ENCODE data around the gene FBRSL1. TPM values are rescaled to one million over a fixed set of nuclear protein-coding genes. Genes with fewer than 3 reads are reported as not detected.

The FBRSL1 gene
- total RNA-seq, 1 donor from 2014 or later = 43.8 TPM

- FAIRE-seq (no peak), DNase-seq (ENCODE audit: low read depth) (no peak)
- no peaks in the 10 kb centered on the region for H3K9me3 ChIP-seq (ENCODE audit: insufficient read depth, low read depth, low read length)
- H3K36me3 Mint-ChIP-seq (ENCODE audit: low read depth, unreplicated experiment) = no peaks in the 10 kb centered on the region
- H3K27ac Mint-ChIP-seq (ENCODE audit: unreplicated experiment) = no peak overlapping the region
- H3K27me3 ChIP-seq (ENCODE audit: insufficient read depth, low read length) = no peaks in the 10 kb centered on the region
- no peak overlapping the region for H3K27ac ChIP-seq (ENCODE audit: low read depth, low read length)
- H3K9ac ChIP-seq (ENCODE audit: low read length) = no peak overlapping the region
- TF ChIP-seq EZH2 (IDR thresholded peaks at IDR 0.05; ENCODE audit: insufficient read depth, low read length) = no peak
- no peak for TF ChIP-seq CTCF (IDR thresholded peaks at IDR 0.05; ENCODE audit: insufficient read depth, low read depth, low read length)
- H4K20me1 ChIP-seq (ENCODE audit: insufficient read depth, low read length) = peaks cover 98% of the 10 kb centered on the region
- H3K4me3 ChIP-seq (ENCODE audit: insufficient read depth, low read depth, low read length) = no peak overlapping the region
- H3K36me3 ChIP-seq (ENCODE audit: insufficient read depth, low read length) = no peaks in the 10 kb centered on the region
- no peak overlapping the region for H3K4me2 ChIP-seq (ENCODE audit: low read length)
- H3K79me2 ChIP-seq (ENCODE audit: insufficient read depth, low read length) = peaks cover 92% of the 10 kb centered on the region
- peaks cover 13% of the 10 kb centered on the region for H3K4me1 Mint-ChIP-seq (ENCODE audit: low read depth, unreplicated experiment)
- H2AFZ ChIP-seq (ENCODE audit: low read depth, low read length) = no peak overlapping the region
- H3K4me1 ChIP-seq (ENCODE audit: insufficient read depth, low read length) = peaks cover 6% of the 10 kb centered on the region
- H3K4me3 Mint-ChIP-seq (ENCODE audit: unreplicated experiment) = no peak overlapping the region
- no peaks in the 10 kb centered on the region for H3K9me3 Mint-ChIP-seq (ENCODE audit: unreplicated experiment)
- H3K27me3 Mint-ChIP-seq (ENCODE audit: low read depth, unreplicated experiment) = no peaks in the 10 kb centered on the region
Measured at GRCh38 chr12:132502149-132502881, 12.4 kb downstream of the FBRSL1 start.

GRCh38 chr12:132502882-132503193 is 12.9 kb downstream of the FBRSL1 start:
- peaks cover 92% of the 10 kb centered on the region for H3K79me2 ChIP-seq (ENCODE audit: insufficient read depth, low read length)
- no peaks in the 10 kb centered on the region for H3K36me3 ChIP-seq (ENCODE audit: insufficient read depth, low read length)
- H2AFZ ChIP-seq (ENCODE audit: low read depth, low read length) = no peak overlapping the region
- no peak overlapping the region for H3K9ac ChIP-seq (ENCODE audit: low read length)
- no peak overlapping the region for H3K4me2 ChIP-seq (ENCODE audit: low read length)
- DNase-seq (ENCODE audit: low read depth) (no peak), FAIRE-seq (no peak)
- peaks cover 98% of the 10 kb centered on the region for H4K20me1 ChIP-seq (ENCODE audit: insufficient read depth, low read length)
- H3K27ac ChIP-seq (ENCODE audit: low read depth, low read length) = no peak overlapping the region
- no peaks in the 10 kb centered on the region for H3K9me3 ChIP-seq (ENCODE audit: insufficient read depth, low read depth, low read length)
- no peak for TF ChIP-seq CTCF (IDR thresholded peaks at IDR 0.05; ENCODE audit: insufficient read depth, low read depth, low read length)
- TF ChIP-seq EZH2 (IDR thresholded peaks at IDR 0.05; ENCODE audit: insufficient read depth, low read length) = no peak
- Mint-ChIP-seq H3K36me3 (ENCODE audit: low read depth, unreplicated experiment) (no peaks in the 10 kb centered on the region), H3K27me3 (ENCODE audit: low read depth, unreplicated experiment) (no peaks in the 10 kb centered on the region), H3K4me3 (ENCODE audit: unreplicated experiment) (no peak overlapping the region), H3K27ac (ENCODE audit: unreplicated experiment) (no peak overlapping the region), H3K9me3 (ENCODE audit: unreplicated experiment) (no peaks in the 10 kb centered on the region), H3K4me1 (ENCODE audit: low read depth, unreplicated experiment) (peaks cover 13% of the 10 kb centered on the region)
- no peaks in the 10 kb centered on the region for H3K27me3 ChIP-seq (ENCODE audit: insufficient read depth, low read length)
- no peak overlapping the region for H3K4me3 ChIP-seq (ENCODE audit: insufficient read depth, low read depth, low read length)
- peaks cover 6% of the 10 kb centered on the region for H3K4me1 ChIP-seq (ENCODE audit: insufficient read depth, low read length)

GRCh38 chr12:132503618-132504204 is 13.8 kb downstream of the FBRSL1 start:
- H3K4me1 Mint-ChIP-seq (ENCODE audit: low read depth, unreplicated experiment) = peaks cover 13% of the 10 kb centered on the region
- no peak overlapping the region for H3K4me3 Mint-ChIP-seq (ENCODE audit: unreplicated experiment)
- no peaks in the 10 kb centered on the region for H3K36me3 Mint-ChIP-seq (ENCODE audit: low read depth, unreplicated experiment)
- Histone ChIP-seq H3K79me2 (ENCODE audit: insufficient read depth, low read length) (peaks cover 89% of the 10 kb centered on the region), H3K9ac (ENCODE audit: low read length) (no peak overlapping the region), H2AFZ (ENCODE audit: low read depth, low read length) (no peak overlapping the region), H3K4me1 (ENCODE audit: insufficient read depth, low read length) (peaks cover 6% of the 10 kb centered on the region), H3K36me3 (ENCODE audit: insufficient read depth, low read length) (no peaks in the 10 kb centered on the region), H3K27ac (ENCODE audit: low read depth, low read length) (no peak overlapping the region), H3K9me3 (ENCODE audit: insufficient read depth, low read depth, low read length) (no peaks in the 10 kb centered on the region), H4K20me1 (ENCODE audit: insufficient read depth, low read length) (peaks cover 94% of the 10 kb centered on the region), H3K4me2 (ENCODE audit: low read length) (no peak overlapping the region), H3K4me3 (ENCODE audit: insufficient read depth, low read depth, low read length) (no peak overlapping the region), H3K27me3 (ENCODE audit: insufficient read depth, low read length) (no peaks in the 10 kb centered on the region)
- H3K9me3 Mint-ChIP-seq (ENCODE audit: unreplicated experiment) = no peaks in the 10 kb centered on the region
- FAIRE-seq (no peak), DNase-seq (ENCODE audit: low read depth) (no peak)
- TF ChIP-seq EZH2 (IDR thresholded peaks at IDR 0.05; ENCODE audit: insufficient read depth, low read length) (no peak), CTCF (IDR thresholded peaks at IDR 0.05; ENCODE audit: insufficient read depth, low read depth, low read length) (no peak)
- H3K27me3 Mint-ChIP-seq (ENCODE audit: low read depth, unreplicated experiment) = no peaks in the 10 kb centered on the region
- H3K27ac Mint-ChIP-seq (ENCODE audit: unreplicated experiment) = no peak overlapping the region

All from astrocyte (in vitro differentiated cells and primary cell).